ENCODE measurements around the gene KRTAP4-3.
"Not testable (repeated sequence)": the region's sequence is repeated elsewhere in the genome, so short reads cannot be mapped to it uniquely, and the experiment has no call there.

The KRTAP4-3 gene

GRCh38 chr17:41168121-41168520, at the start of gene KRTAP4-3:
Gene KRTAP4-3, minus strand, starts transcription at chr17:41168221. Its CDS starts 49 bp downstream, at chr17:41168172.
- FAIRE-seq (no peak), DNase-seq (ENCODE audit: insufficient read length, low spot score) (no peak)
- no peak for TF ChIP-seq CTCF (IDR thresholded peaks at IDR 0.05; ENCODE audit: insufficient read depth, missing control alignments)

- FAIRE-seq: no peak
- TF ChIP-seq CTCF (IDR thresholded peaks at IDR 0.05; ENCODE audit: insufficient read depth, missing control alignments): no peak
- no peak for DNase-seq (ENCODE audit: insufficient read length, low spot score)
These were observed 47.7 kb upstream of the KRTAP4-3 start for GRCh38 chr17:41215681-41216080.

- no peak for TF ChIP-seq CTCF (IDR thresholded peaks at IDR 0.05; ENCODE audit: insufficient read depth, missing control alignments)
- DNase-seq (ENCODE audit: insufficient read length, low spot score): no peak
- no peak for FAIRE-seq
These were observed 44.6 kb upstream of the KRTAP4-3 start for GRCh38 chr17:41212524-41213169.

- no peak for FAIRE-seq
- no peak for DNase-seq (ENCODE audit: insufficient read length, low spot score)
- no peak for TF ChIP-seq CTCF (IDR thresholded peaks at IDR 0.05; ENCODE audit: insufficient read depth, missing control alignments)
These were observed 43.9 kb upstream of the KRTAP4-3 start for GRCh38 chr17:41211845-41212466.

- FAIRE-seq: no peak
- TF ChIP-seq CTCF (IDR thresholded peaks at IDR 0.05; ENCODE audit: insufficient read depth, missing control alignments): no peak
- no peak for DNase-seq (ENCODE audit: insufficient read length, low spot score)
These were observed 31.5 kb upstream of the KRTAP4-3 start for GRCh38 chr17:41199421-41200078.

GRCh38 chr17:41196068-41196467, 28.0 kb upstream of the KRTAP4-3 start:
- FAIRE-seq (no peak), DNase-seq (ENCODE audit: insufficient read length, low spot score) (no peak)
- TF ChIP-seq CTCF (IDR thresholded peaks at IDR 0.05; ENCODE audit: insufficient read depth, missing control alignments): no peak

- no peak for FAIRE-seq
- TF ChIP-seq CTCF (IDR thresholded peaks at IDR 0.05; ENCODE audit: insufficient read depth, missing control alignments): no peak
- no peak for DNase-seq (ENCODE audit: insufficient read length, low spot score)
These were observed 22.3 kb upstream of the KRTAP4-3 start for GRCh38 chr17:41190328-41190727.

- DNase-seq (ENCODE audit: insufficient read length, low spot score); FAIRE-seq: not testable (repeated sequence)
These were observed 21.9 kb upstream of the KRTAP4-3 start, which contains the start of gene KRTAP9-1 for GRCh38 chr17:41189837-41190318. Gene KRTAP9-1, plus strand, starts transcription at chr17:41189887. Its CDS starts 0 bp downstream, at chr17:41189887.
